ENCODE results near the gene APOBEC3C.

The APOBEC3C gene

DNA sequence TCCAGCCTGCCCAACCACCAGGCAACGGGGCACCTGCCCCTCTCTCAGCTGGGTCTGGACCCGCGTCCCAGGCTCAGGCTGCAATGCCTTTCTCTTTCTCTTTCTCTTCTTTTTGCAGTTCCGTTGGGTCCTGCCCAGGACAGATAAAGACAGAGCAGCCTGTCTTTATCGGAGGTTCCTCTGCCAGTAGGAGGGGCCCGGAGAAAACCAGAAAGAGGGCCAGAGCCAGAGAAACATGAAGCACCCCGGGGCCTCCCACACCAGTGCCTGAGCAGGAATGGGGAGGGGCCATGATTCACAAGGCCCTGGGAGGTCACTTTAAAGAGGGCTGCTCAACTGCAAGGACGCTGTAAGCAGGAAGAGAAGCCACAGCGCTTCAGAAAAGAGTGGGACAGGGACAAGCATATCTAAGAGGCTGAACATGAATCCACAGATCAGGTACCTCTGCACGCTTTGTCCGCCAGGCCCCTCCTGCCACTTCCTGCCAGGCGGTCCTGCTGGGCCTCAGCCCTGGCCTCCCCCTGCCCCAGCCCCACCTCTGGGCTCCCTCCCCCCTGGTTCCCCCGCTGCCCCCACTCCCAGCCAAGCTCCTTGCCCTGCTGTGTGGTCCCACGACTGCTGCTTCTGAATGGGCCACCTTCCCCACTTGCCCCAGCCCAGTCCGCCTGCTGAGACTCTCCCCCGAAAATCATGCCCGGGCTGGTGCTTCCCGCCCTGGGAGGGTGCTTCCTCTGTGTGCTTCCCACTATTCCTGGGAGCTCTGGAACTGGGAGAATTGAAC, at the start of gene APOBEC3C:
Gene APOBEC3C (plus strand): TSS at position 316 of the 781 bp plus-strand sequence. CDS start 106 bp downstream, at position 422.
- Histone ChIP-seq H3K27me3 (ENCODE audit: insufficient read depth, low read length) (no peaks in the 10 kb centered on the region), H3K4me3 (ENCODE audit: low read depth, low read length, poor library complexity, severe bottlenecking) (no peak within 1 kb of the TSS), H3K4me2 (ENCODE audit: low read length) (no peak within 1 kb of the TSS), H3K36me3 (ENCODE audit: insufficient read depth, low read length) (no peaks in the 10 kb centered on the region), H3K27ac (ENCODE audit: low read depth, low read length, poor library complexity, severe bottlenecking) (no peak within 1 kb of the TSS), H3K79me2 (ENCODE audit: insufficient read depth, low read length) (no peaks in the 10 kb centered on the region), H4K20me1 (ENCODE audit: insufficient read depth, low read length) (no peaks in the 10 kb centered on the region), H3F3A (ENCODE audit: insufficient read depth, low read length) (no peaks in the 10 kb centered on the region), H3K4me1 (ENCODE audit: insufficient read depth, low read length, severe bottlenecking) (no peaks in the 10 kb centered on the region), H3K9me2 (ENCODE audit: low read depth, low read length) (no peaks in the 10 kb centered on the region), H3K9ac (ENCODE audit: low read length) (no peak within 1 kb of the TSS), H3K9me3 (ENCODE audit: low read length) (no peaks in the 10 kb centered on the region), H2AFZ (ENCODE audit: low read length) (no peak within 1 kb of the TSS)
- TF ChIP-seq EZH2 (IDR thresholded peaks at IDR 0.05; ENCODE audit: borderline replicate concordance, low read length): no peak
- TF ChIP-seq, protein P1, sequence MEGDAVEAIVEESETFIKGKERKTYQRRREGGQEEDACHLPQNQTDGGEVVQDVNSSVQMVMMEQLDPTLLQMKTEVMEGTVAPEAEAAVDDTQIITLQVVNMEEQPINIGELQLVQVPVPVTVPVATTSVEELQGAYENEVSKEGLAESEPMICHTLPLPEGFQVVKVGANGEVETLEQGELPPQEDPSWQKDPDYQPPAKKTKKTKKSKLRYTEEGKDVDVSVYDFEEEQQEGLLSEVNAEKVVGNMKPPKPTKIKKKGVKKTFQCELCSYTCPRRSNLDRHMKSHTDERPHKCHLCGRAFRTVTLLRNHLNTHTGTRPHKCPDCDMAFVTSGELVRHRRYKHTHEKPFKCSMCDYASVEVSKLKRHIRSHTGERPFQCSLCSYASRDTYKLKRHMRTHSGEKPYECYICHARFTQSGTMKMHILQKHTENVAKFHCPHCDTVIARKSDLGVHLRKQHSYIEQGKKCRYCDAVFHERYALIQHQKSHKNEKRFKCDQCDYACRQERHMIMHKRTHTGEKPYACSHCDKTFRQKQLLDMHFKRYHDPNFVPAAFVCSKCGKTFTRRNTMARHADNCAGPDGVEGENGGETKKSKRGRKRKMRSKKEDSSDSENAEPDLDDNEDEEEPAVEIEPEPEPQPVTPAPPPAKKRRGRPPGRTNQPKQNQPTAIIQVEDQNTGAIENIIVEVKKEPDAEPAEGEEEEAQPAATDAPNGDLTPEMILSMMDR (IDR thresholded peaks at IDR 0.05; ENCODE audit: low read length): no peak

DNA sequence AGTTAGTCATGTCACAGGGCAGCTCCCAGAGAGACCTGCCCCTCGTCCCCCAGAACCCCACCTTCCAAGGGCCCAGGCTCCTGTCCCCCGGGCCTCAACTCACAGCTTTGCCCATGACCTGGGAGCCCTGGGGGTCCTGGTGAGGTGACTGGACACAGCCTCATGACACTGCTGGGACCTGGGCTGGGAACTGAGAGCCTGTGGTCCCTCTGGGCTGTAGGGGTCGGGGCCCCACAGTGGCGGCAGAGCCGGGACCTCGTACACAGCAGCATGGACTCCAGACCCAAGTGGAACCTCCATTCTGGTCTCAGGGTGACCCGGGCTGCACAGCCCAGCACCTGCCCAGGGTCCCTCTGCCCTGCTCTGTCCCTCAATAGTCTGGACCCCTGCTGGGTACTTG, 49.8 kb upstream of the APOBEC3C start:
- Histone ChIP-seq H3K9ac (ENCODE audit: low read length) (no peak overlapping the region), H3K9me2 (ENCODE audit: low read depth, low read length) (no peaks in the 10 kb centered on the region), H3K36me3 (ENCODE audit: insufficient read depth, low read length) (no peaks in the 10 kb centered on the region), H3K27ac (ENCODE audit: low read depth, low read length, poor library complexity, severe bottlenecking) (no peak overlapping the region), H3K4me2 (ENCODE audit: low read length) (no peak overlapping the region), H3K4me1 (ENCODE audit: insufficient read depth, low read length, severe bottlenecking) (no peaks in the 10 kb centered on the region), H3F3A (ENCODE audit: insufficient read depth, low read length) (no peaks in the 10 kb centered on the region), H3K27me3 (ENCODE audit: insufficient read depth, low read length) (no peaks in the 10 kb centered on the region; the same call in 1 of the 2 replicates), H3K9me3 (ENCODE audit: low read length) (no peaks in the 10 kb centered on the region), H3K4me3 (ENCODE audit: low read depth, low read length, poor library complexity, severe bottlenecking) (no peak overlapping the region), H4K20me1 (ENCODE audit: insufficient read depth, low read length) (no peaks in the 10 kb centered on the region), H3K79me2 (ENCODE audit: insufficient read depth, low read length) (no peaks in the 10 kb centered on the region), H2AFZ (ENCODE audit: low read length) (no peak overlapping the region)
- TF ChIP-seq, protein P1 (IDR thresholded peaks at IDR 0.05; ENCODE audit: low read length): no peak
- TF ChIP-seq EZH2 (IDR thresholded peaks at IDR 0.05; ENCODE audit: borderline replicate concordance, low read length): no peak

DNA sequence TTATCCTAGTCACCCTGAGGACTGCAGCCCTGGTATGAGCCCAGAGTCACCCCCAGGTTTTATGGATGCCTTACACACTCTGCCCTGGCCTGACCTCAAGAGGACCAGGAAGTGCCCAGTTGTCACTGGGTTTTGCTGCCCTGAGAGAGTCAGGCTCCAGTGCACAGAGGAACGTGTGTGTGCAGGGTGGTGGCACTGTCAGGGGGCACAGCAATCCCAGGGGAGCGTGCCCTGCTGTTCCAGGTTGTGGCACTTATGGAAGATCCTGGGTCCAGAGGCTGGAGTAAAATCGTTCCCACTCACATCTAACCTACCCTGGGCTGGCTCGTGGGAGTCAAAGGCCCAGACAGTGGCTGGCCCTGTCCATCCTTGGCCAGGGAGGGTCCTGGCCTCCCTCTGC, 49.1 kb upstream of the APOBEC3C start:
- Histone ChIP-seq H3K36me3 (ENCODE audit: insufficient read depth, low read length) (no peaks in the 10 kb centered on the region), H3F3A (ENCODE audit: insufficient read depth, low read length) (no peaks in the 10 kb centered on the region), H3K9me3 (ENCODE audit: low read length) (no peaks in the 10 kb centered on the region), H3K4me1 (ENCODE audit: insufficient read depth, low read length, severe bottlenecking) (no peaks in the 10 kb centered on the region), H2AFZ (ENCODE audit: low read length) (no peak overlapping the region), H3K4me2 (ENCODE audit: low read length) (no peak overlapping the region), H3K9me2 (ENCODE audit: low read depth, low read length) (no peaks in the 10 kb centered on the region), H3K4me3 (ENCODE audit: low read depth, low read length, poor library complexity, severe bottlenecking) (no peak overlapping the region), H3K9ac (ENCODE audit: low read length) (no peak overlapping the region), H3K27me3 (ENCODE audit: insufficient read depth, low read length) (no peaks in the 10 kb centered on the region; the same call in 1 of the 2 replicates), H3K79me2 (ENCODE audit: insufficient read depth, low read length) (no peaks in the 10 kb centered on the region), H3K27ac (ENCODE audit: low read depth, low read length, poor library complexity, severe bottlenecking) (no peak overlapping the region), H4K20me1 (ENCODE audit: insufficient read depth, low read length) (no peaks in the 10 kb centered on the region)
- no peak for TF ChIP-seq EZH2 (IDR thresholded peaks at IDR 0.05; ENCODE audit: borderline replicate concordance, low read length)

All from OCI-LY1 (cell line).